HEK293 (cell line): ENCODE results near the gene PRM3.

ENCODE experiments used
- RBAK ChIP-seq: fragments of 450-650 bp; formaldehyde crosslinking; IDR thresholded peaks from 2 replicates; pipeline ENCODE4 v1.5.1; 2016; ENCODE audit warnings: missing biosample characterization, missing genetic modification characterization
- ZBTB8A ChIP-seq: fragments of 450-650 bp; formaldehyde crosslinking; IDR thresholded peaks from 2 replicates; pipeline ENCODE4 v1.5.1; 2016; ENCODE audit warnings: missing biosample characterization, missing genetic modification characterization
- ZNF10 ChIP-seq: fragments of 450-650 bp; formaldehyde crosslinking; IDR thresholded peaks from 2 replicates; pipeline ENCODE4 v1.5.1; 2017; ENCODE audit warnings: missing biosample characterization, missing genetic modification characterization
- ZNF19 ChIP-seq: fragments of 450-650 bp; formaldehyde crosslinking; IDR thresholded peaks from 2 replicates; pipeline ENCODE4; 2016; ENCODE audit warnings: missing biosample characterization, missing genetic modification characterization, low read depth
- ZNF274 ChIP-seq, 2 experiments: fragments of 200-500 bp in 1 of 2; fragments of 450-650 bp in 1 of 2; sonication (Bioruptor generic) in 1 of 2; formaldehyde crosslinking in 1 of 2; IDR thresholded peaks; 2 replicates each; pipeline versions ENCODE4 v1.5.1 to v1.6.1; 2014 to 2016; ENCODE audit warnings: borderline replicate concordance in 1 of 2, inconsistent platforms in 1 of 2, low read length in 1 of 2, missing biosample characterization in 1 of 2, missing genetic modification characterization in 1 of 2
- ZNF792 ChIP-seq: fragments of 450-650 bp; formaldehyde crosslinking; IDR thresholded peaks from 2 replicates; pipeline ENCODE4 v1.5.1; 2016; ENCODE audit warnings: missing biosample characterization, missing genetic modification characterization
- TF ChIP-seq, protein P1 (sequence below): fragments of 450-650 bp; formaldehyde crosslinking; IDR thresholded peaks from 2 replicates; pipeline ENCODE4 v1.5.1; 2016; ENCODE audit warnings: missing biosample characterization, missing genetic modification characterization
- TF ChIP-seq, protein P2 (sequence below): sonication (generic); formaldehyde crosslinking; IDR thresholded peaks from 2 replicates; pipeline ENCODE4 v1.8.1; 2022; ENCODE audit warnings: mild to moderate bottlenecking, moderate library complexity, missing genetic modification reagents
- TF ChIP-seq, protein P3 (sequence below): fragments of 450-650 bp; formaldehyde crosslinking; IDR thresholded peaks from 2 replicates; pipeline ENCODE4 v1.5.1; 2016; ENCODE audit warnings: missing biosample characterization, missing genetic modification characterization
- TF ChIP-seq, protein P4 (sequence below): fragments of 450-650 bp; formaldehyde crosslinking; IDR thresholded peaks from 2 replicates; pipeline ENCODE4 v1.5.1; 2016; ENCODE audit warnings: missing biosample characterization, missing genetic modification characterization
- TF ChIP-seq, protein P5 (sequence below): fragments of 450-650 bp; formaldehyde crosslinking; optimal IDR thresholded peaks from 2 replicates; pipeline ENCODE3; 2016; ENCODE audit warnings: missing biosample characterization, mild to moderate bottlenecking, missing genetic modification characterization

DNA sequence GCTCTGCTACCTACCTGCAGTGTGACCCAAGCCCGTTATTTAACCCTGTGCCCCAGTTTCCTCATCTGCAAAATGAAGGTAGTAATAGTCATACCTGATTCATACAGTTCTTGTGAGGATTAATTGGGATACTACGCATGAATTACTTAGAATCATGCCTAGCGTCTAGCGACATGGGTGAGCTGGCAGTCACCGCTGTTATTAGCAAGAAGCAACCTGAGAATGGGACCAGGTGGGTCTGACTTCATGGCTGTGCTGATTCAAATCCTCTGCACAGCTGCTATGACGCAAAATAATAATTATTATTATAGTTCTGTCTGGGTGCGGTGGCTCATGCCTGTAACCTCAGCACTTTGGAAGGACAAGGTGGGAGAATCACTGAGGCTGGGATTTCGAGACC is 25.3 kb downstream of the PRM3 start:
- TF ChIP-seq ZNF10 (tag by site-specific recombination) (no peak), ZNF792 (tag by site-specific recombination) (no peak), ZNF274 (IDR thresholded peaks at IDR 0.05; ENCODE audit: low read length) (no peak), ZNF274 (tag by site-specific recombination; IDR thresholded peaks at IDR 0.05; ENCODE audit: borderline replicate concordance) (no peak), RBAK (tag by site-specific recombination) (no peak), ZBTB8A (tag by site-specific recombination) (no peak), ZNF19 (tag by site-specific recombination) (no peak)
- TF ChIP-seq, protein P1, sequence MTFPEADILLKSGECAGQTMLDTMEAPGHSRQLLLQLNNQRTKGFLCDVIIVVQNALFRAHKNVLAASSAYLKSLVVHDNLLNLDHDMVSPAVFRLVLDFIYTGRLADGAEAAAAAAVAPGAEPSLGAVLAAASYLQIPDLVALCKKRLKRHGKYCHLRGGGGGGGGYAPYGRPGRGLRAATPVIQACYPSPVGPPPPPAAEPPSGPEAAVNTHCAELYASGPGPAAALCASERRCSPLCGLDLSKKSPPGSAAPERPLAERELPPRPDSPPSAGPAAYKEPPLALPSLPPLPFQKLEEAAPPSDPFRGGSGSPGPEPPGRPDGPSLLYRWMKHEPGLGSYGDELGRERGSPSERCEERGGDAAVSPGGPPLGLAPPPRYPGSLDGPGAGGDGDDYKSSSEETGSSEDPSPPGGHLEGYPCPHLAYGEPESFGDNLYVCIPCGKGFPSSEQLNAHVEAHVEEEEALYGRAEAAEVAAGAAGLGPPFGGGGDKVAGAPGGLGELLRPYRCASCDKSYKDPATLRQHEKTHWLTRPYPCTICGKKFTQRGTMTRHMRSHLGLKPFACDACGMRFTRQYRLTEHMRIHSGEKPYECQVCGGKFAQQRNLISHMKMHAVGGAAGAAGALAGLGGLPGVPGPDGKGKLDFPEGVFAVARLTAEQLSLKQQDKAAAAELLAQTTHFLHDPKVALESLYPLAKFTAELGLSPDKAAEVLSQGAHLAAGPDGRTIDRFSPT (tag by site-specific recombination): no peak
- TF ChIP-seq, protein P2, sequence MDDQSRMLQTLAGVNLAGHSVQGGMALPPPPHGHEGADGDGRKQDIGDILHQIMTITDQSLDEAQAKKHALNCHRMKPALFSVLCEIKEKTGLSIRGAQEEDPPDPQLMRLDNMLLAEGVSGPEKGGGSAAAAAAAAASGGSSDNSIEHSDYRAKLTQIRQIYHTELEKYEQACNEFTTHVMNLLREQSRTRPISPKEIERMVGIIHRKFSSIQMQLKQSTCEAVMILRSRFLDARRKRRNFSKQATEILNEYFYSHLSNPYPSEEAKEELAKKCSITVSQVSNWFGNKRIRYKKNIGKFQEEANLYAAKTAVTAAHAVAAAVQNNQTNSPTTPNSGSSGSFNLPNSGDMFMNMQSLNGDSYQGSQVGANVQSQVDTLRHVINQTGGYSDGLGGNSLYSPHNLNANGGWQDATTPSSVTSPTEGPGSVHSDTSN (CRISPR knock-in tag): no peak
- TF ChIP-seq, protein P3, sequence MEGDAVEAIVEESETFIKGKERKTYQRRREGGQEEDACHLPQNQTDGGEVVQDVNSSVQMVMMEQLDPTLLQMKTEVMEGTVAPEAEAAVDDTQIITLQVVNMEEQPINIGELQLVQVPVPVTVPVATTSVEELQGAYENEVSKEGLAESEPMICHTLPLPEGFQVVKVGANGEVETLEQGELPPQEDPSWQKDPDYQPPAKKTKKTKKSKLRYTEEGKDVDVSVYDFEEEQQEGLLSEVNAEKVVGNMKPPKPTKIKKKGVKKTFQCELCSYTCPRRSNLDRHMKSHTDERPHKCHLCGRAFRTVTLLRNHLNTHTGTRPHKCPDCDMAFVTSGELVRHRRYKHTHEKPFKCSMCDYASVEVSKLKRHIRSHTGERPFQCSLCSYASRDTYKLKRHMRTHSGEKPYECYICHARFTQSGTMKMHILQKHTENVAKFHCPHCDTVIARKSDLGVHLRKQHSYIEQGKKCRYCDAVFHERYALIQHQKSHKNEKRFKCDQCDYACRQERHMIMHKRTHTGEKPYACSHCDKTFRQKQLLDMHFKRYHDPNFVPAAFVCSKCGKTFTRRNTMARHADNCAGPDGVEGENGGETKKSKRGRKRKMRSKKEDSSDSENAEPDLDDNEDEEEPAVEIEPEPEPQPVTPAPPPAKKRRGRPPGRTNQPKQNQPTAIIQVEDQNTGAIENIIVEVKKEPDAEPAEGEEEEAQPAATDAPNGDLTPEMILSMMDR (tag by site-specific recombination): no peak
- TF ChIP-seq, protein P4, sequence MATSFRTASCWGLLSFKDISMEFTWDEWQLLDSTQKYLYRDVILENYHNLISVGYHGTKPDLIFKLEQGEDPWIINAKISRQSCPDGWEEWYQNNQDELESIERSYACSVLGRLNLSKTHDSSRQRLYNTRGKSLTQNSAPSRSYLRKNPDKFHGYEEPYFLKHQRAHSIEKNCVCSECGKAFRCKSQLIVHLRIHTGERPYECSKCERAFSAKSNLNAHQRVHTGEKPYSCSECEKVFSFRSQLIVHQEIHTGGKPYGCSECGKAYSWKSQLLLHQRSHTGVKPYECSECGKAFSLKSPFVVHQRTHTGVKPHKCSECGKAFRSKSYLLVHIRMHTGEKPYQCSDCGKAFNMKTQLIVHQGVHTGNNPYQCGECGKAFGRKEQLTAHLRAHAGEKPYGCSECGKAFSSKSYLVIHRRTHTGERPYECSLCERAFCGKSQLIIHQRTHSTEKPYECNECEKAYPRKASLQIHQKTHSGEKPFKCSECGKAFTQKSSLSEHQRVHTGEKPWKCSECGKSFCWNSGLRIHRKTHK (tag by site-specific recombination): no peak
- TF ChIP-seq, protein P5, sequence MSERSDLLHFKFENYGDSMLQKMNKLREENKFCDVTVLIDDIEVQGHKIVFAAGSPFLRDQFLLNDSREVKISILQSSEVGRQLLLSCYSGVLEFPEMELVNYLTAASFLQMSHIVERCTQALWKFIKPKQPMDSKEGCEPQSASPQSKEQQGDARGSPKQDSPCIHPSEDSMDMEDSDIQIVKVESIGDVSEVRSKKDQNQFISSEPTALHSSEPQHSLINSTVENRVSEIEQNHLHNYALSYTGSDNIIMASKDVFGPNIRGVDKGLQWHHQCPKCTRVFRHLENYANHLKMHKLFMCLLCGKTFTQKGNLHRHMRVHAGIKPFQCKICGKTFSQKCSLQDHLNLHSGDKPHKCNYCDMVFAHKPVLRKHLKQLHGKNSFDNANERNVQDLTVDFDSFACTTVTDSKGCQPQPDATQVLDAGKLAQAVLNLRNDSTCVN (tag by site-specific recombination): no peak
